H1 (cell line): ENCODE data around the gene CYLD.

Experiments
- CTCF ChIP-seq, 3 experiments: IDR thresholded peaks; 1 replicate in 2 of 3; 2 replicates in 1 of 3; pipeline versions ENCODE4 v1.5.1 to v1.6.1; 2011; ENCODE audit warnings: low read length in 3 of 3, mild to moderate bottlenecking in 3 of 3, inconsistent platforms in 2 of 3, low read depth in 1 of 3, moderate library complexity in 1 of 3; ENCODE audit not compliant: insufficient read depth in 1 of 3; ENCODE audit errors: control extremely low read depth in 1 of 3
- TCF12 ChIP-seq: IDR thresholded peaks from 2 replicates; pipeline ENCODE4 v1.6.1; 2011; ENCODE audit warnings: low read depth, mild to moderate bottlenecking, low read length

GRCh38 chr16:50846511-50846910, 104.6 kb downstream of the CYLD start:
- TF ChIP-seq CTCF (IDR thresholded peaks at IDR 0.05; ENCODE audit: control extremely low read depth in 1 of 3, insufficient read depth in 1 of 3, low read depth in 1 of 3, low read length in 3 of 3) (no peak), TCF12 (no peak)
